Measurements from ENCODE around the gene CCDC34. TPM values are rescaled to one million over a fixed set of nuclear protein-coding genes. Genes with fewer than 3 reads are reported as not detected.

The CCDC34 gene
- total RNA-seq, 1 donor from 2014 or later: 3.5 TPM

GRCh38 chr11:27383645-27384044 lies 20.6 kb upstream of the CCDC34 start:
- H3K36me3 Mint-ChIP-seq (ENCODE audit: unreplicated experiment): no peaks in the 10 kb centered on the region
- H3K4me3 Mint-ChIP-seq (ENCODE audit: unreplicated experiment): peak overlapping the region; percentile 9
- DNase-seq: no peak
- TF ChIP-seq CTCF (IDR thresholded peaks at IDR 0.05; ENCODE audit: partially characterized antibody, unreplicated experiment): no peak
- peaks cover 7% of the 10 kb centered on the region for H3K9me3 Mint-ChIP-seq (ENCODE audit: unreplicated experiment)
- no peaks in the 10 kb centered on the region for H3K27me3 Mint-ChIP-seq (ENCODE audit: unreplicated experiment)
- H3K27ac Mint-ChIP-seq (ENCODE audit: unreplicated experiment): no peak overlapping the region
- H3K4me1 Mint-ChIP-seq (ENCODE audit: low read depth, unreplicated experiment): peaks cover 57% of the 10 kb centered on the region

- no peaks in the 10 kb centered on the region for H3K36me3 Mint-ChIP-seq (ENCODE audit: unreplicated experiment)
- no peak for DNase-seq
- no peak overlapping the region for H3K27ac Mint-ChIP-seq (ENCODE audit: unreplicated experiment)
- no peak for TF ChIP-seq CTCF (IDR thresholded peaks at IDR 0.05; ENCODE audit: partially characterized antibody, unreplicated experiment)
- H3K4me1 Mint-ChIP-seq (ENCODE audit: low read depth, unreplicated experiment): peaks cover 39% of the 10 kb centered on the region
- H3K4me3 Mint-ChIP-seq (ENCODE audit: unreplicated experiment): no peak overlapping the region
- H3K9me3 Mint-ChIP-seq (ENCODE audit: unreplicated experiment): peaks cover 7% of the 10 kb centered on the region
- H3K27me3 Mint-ChIP-seq (ENCODE audit: unreplicated experiment): no peaks in the 10 kb centered on the region
Observed at GRCh38 chr11:27381238-27381666, 18.2 kb upstream of the CCDC34 start.

GRCh38 chr11:27380771-27381170 lies 17.8 kb upstream of the CCDC34 start:
- Mint-ChIP-seq H3K27ac (ENCODE audit: unreplicated experiment) (no peak overlapping the region), H3K4me1 (ENCODE audit: low read depth, unreplicated experiment) (peaks cover 35% of the 10 kb centered on the region), H3K27me3 (ENCODE audit: unreplicated experiment) (no peaks in the 10 kb centered on the region), H3K4me3 (ENCODE audit: unreplicated experiment) (no peak overlapping the region), H3K9me3 (ENCODE audit: unreplicated experiment) (peaks cover 7% of the 10 kb centered on the region), H3K36me3 (ENCODE audit: unreplicated experiment) (no peaks in the 10 kb centered on the region)
- TF ChIP-seq CTCF (IDR thresholded peaks at IDR 0.05; ENCODE audit: partially characterized antibody, unreplicated experiment): no peak
- no peak for DNase-seq

GRCh38 chr11:27379449-27379848 lies 16.4 kb upstream of the CCDC34 start:
- no peak for TF ChIP-seq CTCF (IDR thresholded peaks at IDR 0.05; ENCODE audit: partially characterized antibody, unreplicated experiment)

GRCh38 chr11:27375370-27375769 lies 12.4 kb upstream of the CCDC34 start:
- H3K27me3 Mint-ChIP-seq (ENCODE audit: unreplicated experiment): peaks cover 4% of the 10 kb centered on the region
- no peak for DNase-seq
- H3K27ac Mint-ChIP-seq (ENCODE audit: unreplicated experiment): no peak overlapping the region
- H3K36me3 Mint-ChIP-seq (ENCODE audit: unreplicated experiment): no peaks in the 10 kb centered on the region
- H3K4me1 Mint-ChIP-seq (ENCODE audit: low read depth, unreplicated experiment): peaks cover 4% of the 10 kb centered on the region
- H3K4me3 Mint-ChIP-seq (ENCODE audit: unreplicated experiment): no peak overlapping the region
- TF ChIP-seq CTCF (IDR thresholded peaks at IDR 0.05; ENCODE audit: partially characterized antibody, unreplicated experiment): no peak
- H3K9me3 Mint-ChIP-seq (ENCODE audit: unreplicated experiment): no peaks in the 10 kb centered on the region

More at GRCh38 chr11:27379449-27379848, 16.4 kb upstream of the CCDC34 start:
- Mint-ChIP-seq H3K27ac (ENCODE audit: unreplicated experiment) (no peak overlapping the region), H3K27me3 (ENCODE audit: unreplicated experiment) (no peaks in the 10 kb centered on the region), H3K4me1 (ENCODE audit: low read depth, unreplicated experiment) (peaks cover 22% of the 10 kb centered on the region), H3K4me3 (ENCODE audit: unreplicated experiment) (no peak overlapping the region), H3K9me3 (ENCODE audit: unreplicated experiment) (peaks cover 3% of the 10 kb centered on the region), H3K36me3 (ENCODE audit: unreplicated experiment) (no peaks in the 10 kb centered on the region)
- no peak for DNase-seq
